Right forelimb (tissue), 1 donor: Measurements from ENCODE around the gene KTI12.
A peak's percentile ranks its signal among the peaks of the same experiment; 100 is the strongest.
"Not testable (repeated sequence)": the region's sequence is repeated elsewhere in the genome, so short reads cannot be mapped to it uniquely, and the experiment has no call there.

ENCODE experiments used
- DNase-seq: peaks from one replicate; pipeline ENCODE4 v3.0.0-alpha.2; 2018

The KTI12 gene

GRCh38 chr1:52037402-52037814 lies 3.8 kb upstream of the KTI12 start:
- DNase-seq: no peak

GRCh38 chr1:52034050-52034384 lies 407 bp upstream of the KTI12 start:
- DNase-seq: no peak

GRCh38 chr1:52032785-52033131 lies 852 bp downstream of the KTI12 start:
- DNase-seq: peak; percentile 60

GRCh38 chr1:52032124-52032784 lies 1.4 kb downstream of the KTI12 start:
- DNase-seq: no peak

GRCh38 chr1:52028839-52029238 lies 4.8 kb downstream of the KTI12 start:
- DNase-seq: not testable (repeated sequence)

GRCh38 chr1:52028328-52028727 lies 5.3 kb downstream of the KTI12 start:
- no peak for DNase-seq

GRCh38 chr1:52026278-52026677 lies 7.3 kb downstream of the KTI12 start:
- no peak for DNase-seq

GRCh38 chr1:52022133-52022532 lies 11.5 kb downstream of the KTI12 start:
- no peak for DNase-seq

GRCh38 chr1:52008071-52008809 lies 25.4 kb downstream of the KTI12 start:
- no peak for DNase-seq

- DNase-seq: no peak
Measured at GRCh38 chr1:52007215-52008002, 26.2 kb downstream of the KTI12 start.

- DNase-seq: not testable (repeated sequence)
Measured at GRCh38 chr1:52006081-52006553, 27.5 kb downstream of the KTI12 start.

GRCh38 chr1:52005548-52005947 lies 28.1 kb downstream of the KTI12 start:
- DNase-seq: not testable (repeated sequence)

GRCh38 chr1:52003877-52004276 lies 29.7 kb downstream of the KTI12 start:
- no peak for DNase-seq

- no peak for DNase-seq
Measured at GRCh38 chr1:52002038-52002917, 31.3 kb downstream of the KTI12 start.

- no peak for DNase-seq
Measured at GRCh38 chr1:51998701-51999100, 34.9 kb downstream of the KTI12 start.

- DNase-seq: no peak
Measured at GRCh38 chr1:51997974-51998382, 35.6 kb downstream of the KTI12 start.

GRCh38 chr1:51990478-51990965 lies 43.1 kb downstream of the KTI12 start, which contains the start of gene RAB3B:
TSS of gene RAB3B (minus strand) at chr1:51990700. CDS start at chr1:51977117, 13,583 bp downstream.
- peak; percentile 58 for DNase-seq

- DNase-seq: no peak
Measured at GRCh38 chr1:51989582-51990477, 43.8 kb downstream of the KTI12 start.

GRCh38 chr1:51988254-51988653 lies 45.4 kb downstream of the KTI12 start:
- DNase-seq: no peak

- DNase-seq: no peak
Measured at GRCh38 chr1:51986718-51987117, 46.9 kb downstream of the KTI12 start.

- no peak for DNase-seq
Measured at GRCh38 chr1:51982161-51982560, 51.4 kb downstream of the KTI12 start.
